SK-N-SH (cell line): ENCODE results near the gene PDE2A.
"Not testable (repeated sequence)": the region's sequence is repeated elsewhere in the genome, so short reads cannot be mapped to it uniquely, and the experiment has no call there.

ENCODE experiments used
- CHD2 ChIP-seq: fragments of 150-350 bp; IDR thresholded peaks from 2 replicates; pipeline ENCODE4 v1.6.1; 2018; ENCODE audit warnings: low read length; ENCODE audit not compliant: partially characterized antibody
- CTCF ChIP-seq: fragments of 200-600 bp; sonication (generic); IDR thresholded peaks from 2 replicates; pipeline ENCODE4 v1.6.1; 2017; ENCODE audit warnings: antibody characterized with exemption, mild to moderate bottlenecking, moderate library complexity
- EP300 ChIP-seq, 2 experiments: IDR thresholded peaks; 2 replicates each; pipeline versions ENCODE4 v1.4.0 to v1.6.1; 2012; ENCODE audit warnings: borderline replicate concordance in 1 of 2, low read depth in 1 of 2, low read length in 1 of 2
- EZH2phosphoT487 ChIP-seq: fragments of 200-600 bp; sonication (generic); IDR thresholded peaks from 2 replicates; pipeline ENCODE4 v1.6.1; 2017; ENCODE audit warnings: low read depth, mixed run types, mild to moderate bottlenecking, antibody characterized with exemption, moderate library complexity, borderline replicate concordance
- GABPA ChIP-seq: IDR thresholded peaks from 2 replicates; pipeline ENCODE4 v1.4.0; 2012; ENCODE audit warnings: low read depth, mild to moderate bottlenecking
- IRF3 ChIP-seq: fragments of 150-350 bp; IDR thresholded peaks from 2 replicates; pipeline ENCODE4 v1.6.1; 2016; ENCODE audit warnings: mild to moderate bottlenecking, low read depth, low read length
- MXI1 ChIP-seq: IDR thresholded peaks from 2 replicates; pipeline ENCODE4 v1.6.1; 2012; ENCODE audit warnings: mild to moderate bottlenecking, low read depth, low read length, improper control_type of control experiment
- PBX3 ChIP-seq: IDR thresholded peaks from 2 replicates; pipeline ENCODE4; 2012
- POLR2AphosphoS5 ChIP-seq: IDR thresholded peaks from 2 replicates; pipeline ENCODE4 v1.6.1; 2012; ENCODE audit warnings: low read depth, low read length
- RAD21 ChIP-seq: IDR thresholded peaks from 2 replicates; pipeline ENCODE4 v1.6.1; 2012; ENCODE audit warnings: mild to moderate bottlenecking, low read length
- SIN3A ChIP-seq: IDR thresholded peaks from 2 replicates; pipeline ENCODE4 v1.6.1; 2012; ENCODE audit warnings: low read depth, mild to moderate bottlenecking, low read length, moderate library complexity, borderline replicate concordance
- SMC3 ChIP-seq: IDR thresholded peaks from 2 replicates; pipeline ENCODE4 v1.6.1; 2012; ENCODE audit warnings: low read depth, low read length, improper control_type of control experiment
- TCF12 ChIP-seq: IDR thresholded peaks from 2 replicates; pipeline ENCODE4 v1.4.0; 2012
- TF ChIP-seq, protein P1 (sequence below): fragments of 150-350 bp; IDR thresholded peaks from 2 replicates; pipeline ENCODE4 v1.6.1; 2017; ENCODE audit warnings: antibody characterized with exemption, low read length, low read depth, borderline replicate concordance

DNA sequence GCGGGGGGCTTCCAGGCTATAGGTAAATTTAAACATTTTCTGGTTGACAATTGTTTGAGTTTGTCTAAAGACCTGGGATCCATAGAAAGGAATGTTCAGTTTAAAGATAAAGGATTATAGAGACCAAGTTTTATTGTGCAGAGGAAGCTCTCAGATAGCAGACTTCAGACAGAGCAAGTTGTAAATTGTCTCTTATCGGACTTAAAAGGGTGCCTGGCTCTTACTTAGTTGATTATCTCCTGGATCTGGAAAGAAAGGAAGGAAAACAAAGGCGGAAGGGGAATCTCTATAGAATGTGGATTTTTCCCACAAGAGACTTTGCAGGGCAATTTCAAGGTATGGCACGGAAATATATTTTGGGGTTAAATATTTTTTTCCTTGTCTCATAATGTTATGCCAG is 101.7 kb downstream of the PDE2A start:
- not testable (repeated sequence) for TF ChIP-seq CTCF; POLR2AphosphoS5; EZH2phosphoT487; IRF3; RAD21; MXI1; GABPA; PBX3; SMC3; TCF12; EP300 (IDR thresholded peaks at IDR 0.05; ENCODE audit: borderline replicate concordance in 1 of 2, low read depth in 1 of 2, low read length in 1 of 2); SIN3A; CHD2
- TF ChIP-seq, protein P1, sequence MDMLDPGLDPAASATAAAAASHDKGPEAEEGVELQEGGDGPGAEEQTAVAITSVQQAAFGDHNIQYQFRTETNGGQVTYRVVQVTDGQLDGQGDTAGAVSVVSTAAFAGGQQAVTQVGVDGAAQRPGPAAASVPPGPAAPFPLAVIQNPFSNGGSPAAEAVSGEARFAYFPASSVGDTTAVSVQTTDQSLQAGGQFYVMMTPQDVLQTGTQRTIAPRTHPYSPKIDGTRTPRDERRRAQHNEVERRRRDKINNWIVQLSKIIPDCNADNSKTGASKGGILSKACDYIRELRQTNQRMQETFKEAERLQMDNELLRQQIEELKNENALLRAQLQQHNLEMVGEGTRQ: not testable (repeated sequence)
